ENCODE measurements around the gene TARBP1.
A peak's percentile ranks its signal among the peaks of the same experiment; 100 is the strongest.
"Not testable (repeated sequence)": the region's sequence is repeated elsewhere in the genome, so short reads cannot be mapped to it uniquely, and the experiment has no call there.

The TARBP1 gene

GRCh38 chr1:234478481-234479309, at the start of gene TARBP1:
TSS of gene TARBP1 (minus strand) at chr1:234479179. CDS start at chr1:234479103, 76 bp downstream.
- peak; percentile 82 for DNase-seq (ENCODE audit: low spot score)

GRCh38 chr1:234528074-234528865, 49.3 kb upstream of the TARBP1 start:
- DNase-seq (ENCODE audit: low spot score): no peak

- no peak for DNase-seq (ENCODE audit: low spot score)
Observed at GRCh38 chr1:234527346-234527745, 48.4 kb upstream of the TARBP1 start.

GRCh38 chr1:234526922-234527321, 47.9 kb upstream of the TARBP1 start:
- DNase-seq (ENCODE audit: low spot score): no peak

- DNase-seq (ENCODE audit: low spot score): no peak
Observed at GRCh38 chr1:234525099-234525799, 46.3 kb upstream of the TARBP1 start.

- no peak for DNase-seq (ENCODE audit: low spot score)
Observed at GRCh38 chr1:234521836-234522235, 42.9 kb upstream of the TARBP1 start.

GRCh38 chr1:234520908-234521817, 42.2 kb upstream of the TARBP1 start:
- no peak for DNase-seq (ENCODE audit: low spot score)

GRCh38 chr1:234519506-234519905, 40.5 kb upstream of the TARBP1 start:
- DNase-seq (ENCODE audit: low spot score): no peak

- DNase-seq (ENCODE audit: low spot score): no peak
Observed at GRCh38 chr1:234518876-234519275, 39.9 kb upstream of the TARBP1 start.

GRCh38 chr1:234518086-234518485, 39.1 kb upstream of the TARBP1 start:
- DNase-seq (ENCODE audit: low spot score): not testable (repeated sequence)

- no peak for DNase-seq (ENCODE audit: low spot score)
Observed at GRCh38 chr1:234517110-234517802, 38.3 kb upstream of the TARBP1 start.

- peak; percentile 34 for DNase-seq (ENCODE audit: low spot score)
Observed at GRCh38 chr1:234515821-234516241, 36.9 kb upstream of the TARBP1 start.

GRCh38 chr1:234515411-234515810, 36.4 kb upstream of the TARBP1 start:
- DNase-seq (ENCODE audit: low spot score): no peak

- no peak for DNase-seq (ENCODE audit: low spot score)
Observed at GRCh38 chr1:234512451-234512861, 33.5 kb upstream of the TARBP1 start.

- no peak for DNase-seq (ENCODE audit: low spot score)
Observed at GRCh38 chr1:234509457-234510328, 30.7 kb upstream of the TARBP1 start.

GRCh38 chr1:234507626-234508387, 28.8 kb upstream of the TARBP1 start:
- no peak for DNase-seq (ENCODE audit: low spot score)

- DNase-seq (ENCODE audit: low spot score): no peak
Observed at GRCh38 chr1:234507089-234507488, 28.1 kb upstream of the TARBP1 start.

GRCh38 chr1:234505769-234506102, 26.8 kb upstream of the TARBP1 start:
- no peak for DNase-seq (ENCODE audit: low spot score)

Data from hepatic stellate cell (primary cell).